ENCODE measurements around the gene PLPP4.

GRCh38 chr10:120495226-120496009, 38.4 kb downstream of the PLPP4 start:
- TF ChIP-seq EP300 (IDR thresholded peaks at IDR 0.05) (no peak), CTCF (IDR thresholded peaks at IDR 0.05) (no peak)

All from suprapubic skin (tissue), 3 donors.